ENCODE results near the gene VASH1.
A peak's percentile ranks its signal among the peaks of the same experiment; 100 is the strongest.

VASH1 gene

DNA sequence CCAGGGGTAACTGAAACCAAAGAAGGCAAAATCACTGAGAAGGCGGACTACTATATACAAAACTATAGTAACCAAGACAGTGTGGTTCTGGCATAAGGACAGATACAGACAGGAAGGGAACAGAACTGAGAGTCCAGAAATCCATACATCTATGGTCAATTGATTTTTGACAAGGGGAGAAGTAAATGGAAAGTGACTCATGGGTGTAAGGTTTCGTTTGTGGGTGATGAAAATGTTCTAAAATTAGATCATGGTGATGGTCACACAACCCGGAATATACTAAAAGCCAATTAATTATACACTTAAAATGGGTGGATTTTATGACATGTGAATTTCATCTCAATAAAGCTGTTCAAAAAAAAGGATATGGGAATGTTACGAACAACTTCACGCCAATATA, 32.7 kb downstream of the VASH1 start:
- Histone ChIP-seq H3K36me3 (ENCODE audit: control insufficient read depth, insufficient read depth, low read length) (no peaks in the 10 kb centered on the region), H3K4me3 (ENCODE audit: low read length) (no peak overlapping the region), H3K9ac (ENCODE audit: low read length) (no peak overlapping the region)

DNA sequence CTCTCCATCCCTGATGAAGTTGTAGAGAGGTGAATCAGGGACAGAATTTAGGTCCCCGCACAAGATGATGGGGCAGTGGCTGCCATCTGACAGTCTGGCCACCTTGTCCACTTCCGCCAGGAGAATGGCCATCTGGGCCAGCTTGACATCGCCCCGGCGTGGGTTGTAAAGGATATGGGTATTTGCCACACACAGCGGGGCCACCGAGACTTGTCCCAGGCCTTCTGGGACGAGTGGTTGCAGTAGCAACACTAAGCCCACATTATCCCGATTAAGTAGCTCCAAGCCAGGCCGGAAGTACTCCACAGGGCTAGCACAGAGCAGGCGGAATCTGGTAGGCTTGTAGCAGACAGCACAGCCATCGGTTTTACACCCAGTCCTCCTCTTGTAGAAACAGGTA, 45.2 kb downstream of the VASH1 start:
- Histone ChIP-seq H3K4ac (ENCODE audit: low read depth, low read length) (no peak overlapping the region), H3K4me1 (ENCODE audit: control insufficient read depth, low read depth, low read length) (no peaks in the 10 kb centered on the region), H3K79me1 (ENCODE audit: low read length) (peaks cover 4% of the 10 kb centered on the region), H3K9ac (ENCODE audit: low read length) (no peak overlapping the region), H3K18ac (ENCODE audit: low read length) (no peak overlapping the region), H2BK15ac (replicated peaks; ENCODE audit: low read depth) (no peak overlapping the region), H4K5ac (ENCODE audit: low read length) (no peak overlapping the region), H3K79me2 (ENCODE audit: control insufficient read depth, insufficient read depth, low read length) (no peaks in the 10 kb centered on the region), H2BK120ac (ENCODE audit: low read depth, low read length) (no peak overlapping the region), H2AK5ac (ENCODE audit: low read length) (no peak overlapping the region), H3K36me3 (ENCODE audit: control insufficient read depth, insufficient read depth, low read length) (no peaks in the 10 kb centered on the region), H2BK5ac (ENCODE audit: low read length) (no peak overlapping the region), H3K27me3 (ENCODE audit: insufficient read depth, low read length, poor library complexity) (no peaks in the 10 kb centered on the region), H3K27ac (ENCODE audit: low read depth, low read length) (no peak overlapping the region), H3K56ac (ENCODE audit: low read length) (no peak overlapping the region), H3K4me2 (ENCODE audit: low read length) (no peak overlapping the region), H4K8ac (ENCODE audit: low read depth, low read length) (no peak overlapping the region), H3K4me3 (ENCODE audit: low read length) (no peak overlapping the region), H3K23ac (ENCODE audit: low read length) (no peak overlapping the region)
- WGBS (ENCODE audit: extremely low coverage, insufficient coverage, low lambda C conversion rate) = no CpG with 5 or more reads among the region's 12 CpGs
- no peak for DNase-seq

More for the DNA sequence above, 32.7 kb downstream of the VASH1 start:
- Histone ChIP-seq H3K79me2 (ENCODE audit: control insufficient read depth, insufficient read depth, low read length) (no peaks in the 10 kb centered on the region), H3K23ac (ENCODE audit: low read length) (no peak overlapping the region), H2BK5ac (ENCODE audit: low read length) (no peak overlapping the region), H3K4ac (ENCODE audit: low read depth, low read length) (no peak overlapping the region), H2BK15ac (replicated peaks; ENCODE audit: low read depth) (no peak overlapping the region), H2BK120ac (ENCODE audit: low read depth, low read length) (no peak overlapping the region), H3K79me1 (ENCODE audit: low read length) (no peaks in the 10 kb centered on the region), H3K27me3 (ENCODE audit: insufficient read depth, low read length, poor library complexity) (no peaks in the 10 kb centered on the region), H2AK5ac (ENCODE audit: low read length) (no peak overlapping the region), H3K27ac (ENCODE audit: low read depth, low read length) (no peak overlapping the region), H3K56ac (ENCODE audit: low read length) (no peak overlapping the region), H3K4me1 (ENCODE audit: control insufficient read depth, low read depth, low read length) (no peaks in the 10 kb centered on the region), H4K5ac (ENCODE audit: low read length) (no peak overlapping the region), H4K8ac (ENCODE audit: low read depth, low read length) (no peak overlapping the region), H3K4me2 (ENCODE audit: low read length) (no peak overlapping the region), H3K18ac (ENCODE audit: low read length) (no peak overlapping the region)
- no peak for DNase-seq
- WGBS (ENCODE audit: extremely low coverage, insufficient coverage, low lambda C conversion rate) = no CpG with 5 or more reads among the region's 5 CpGs

DNA sequence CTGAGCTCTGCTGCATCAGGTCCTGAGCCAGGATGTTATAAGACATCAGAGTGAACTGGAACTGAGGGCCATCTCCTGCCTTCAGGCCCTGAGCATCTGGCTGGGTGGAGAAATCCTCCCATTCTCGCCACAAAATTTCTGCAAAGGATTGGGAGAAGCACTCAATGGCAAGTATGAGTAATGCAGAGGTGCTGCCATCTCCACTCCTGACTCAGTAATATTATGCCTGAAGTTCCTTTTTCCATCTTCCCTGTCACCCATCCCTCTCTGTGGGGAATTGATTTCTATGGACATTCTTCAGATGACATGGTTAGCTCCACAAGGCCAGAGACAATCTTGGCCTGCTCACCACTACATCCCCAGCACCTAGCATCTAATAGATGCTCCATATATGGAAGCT, 46.7 kb downstream of the VASH1 start:
- no peak overlapping the region for H3K18ac ChIP-seq (ENCODE audit: low read length)
- H2AK5ac ChIP-seq (ENCODE audit: low read length) = no peak overlapping the region
- no peak overlapping the region for H3K9ac ChIP-seq (ENCODE audit: low read length)
- H3K27me3 ChIP-seq (ENCODE audit: insufficient read depth, low read length, poor library complexity) = no peaks in the 10 kb centered on the region
- H3K27ac ChIP-seq (ENCODE audit: low read depth, low read length) = no peak overlapping the region
- H3K56ac ChIP-seq (ENCODE audit: low read length) = no peak overlapping the region
- H3K4ac ChIP-seq (ENCODE audit: low read depth, low read length) = no peak overlapping the region
- DNase-seq = no peak
- no peak overlapping the region for H2BK5ac ChIP-seq (ENCODE audit: low read length)
- no peak overlapping the region for H3K4me2 ChIP-seq (ENCODE audit: low read length)
- H2BK15ac ChIP-seq (replicated peaks; ENCODE audit: low read depth) = no peak overlapping the region
- peaks cover 2% of the 10 kb centered on the region for H3K79me2 ChIP-seq (ENCODE audit: control insufficient read depth, insufficient read depth, low read length)
- no peak overlapping the region for H3K4me3 ChIP-seq (ENCODE audit: low read length)
- H3K23ac ChIP-seq (ENCODE audit: low read length) = no peak overlapping the region
- H2BK120ac ChIP-seq (ENCODE audit: low read depth, low read length) = no peak overlapping the region
- no peak overlapping the region for H4K5ac ChIP-seq (ENCODE audit: low read length)
- H3K79me1 ChIP-seq (ENCODE audit: low read length) = peaks cover 4% of the 10 kb centered on the region
- no CpG with 5 or more reads among the region's 1 CpG for WGBS (ENCODE audit: extremely low coverage, insufficient coverage, low lambda C conversion rate)
- H3K4me1 ChIP-seq (ENCODE audit: control insufficient read depth, low read depth, low read length) = peaks cover under 1% of the 10 kb centered on the region
- no peak overlapping the region for H4K8ac ChIP-seq (ENCODE audit: low read depth, low read length)
- no peaks in the 10 kb centered on the region for H3K36me3 ChIP-seq (ENCODE audit: control insufficient read depth, insufficient read depth, low read length)

DNA sequence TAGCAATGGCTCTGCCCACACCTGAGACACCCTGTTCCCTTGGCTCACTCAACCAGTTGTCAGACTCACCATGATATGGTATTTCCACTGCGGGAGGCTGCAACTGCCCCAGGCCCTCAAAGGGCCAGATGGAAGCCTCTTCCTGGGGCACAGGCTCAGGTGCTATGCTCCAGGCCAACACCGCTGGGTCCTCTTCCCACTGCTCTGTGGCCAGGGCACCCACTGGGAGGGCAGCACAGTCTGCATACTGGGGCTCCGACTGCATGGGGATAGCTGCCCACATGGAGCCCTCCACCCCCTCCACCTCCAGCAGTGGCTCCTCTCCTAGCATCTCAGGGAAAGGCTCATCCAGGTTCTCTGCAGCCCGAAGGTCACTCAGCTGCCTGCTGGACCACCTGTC, 47.7 kb downstream of the VASH1 start:
- Histone ChIP-seq H3K4me1 (ENCODE audit: control insufficient read depth, low read depth, low read length) (peaks cover 3% of the 10 kb centered on the region), H3K36me3 (ENCODE audit: control insufficient read depth, insufficient read depth, low read length) (no peaks in the 10 kb centered on the region), H2BK15ac (replicated peaks; ENCODE audit: low read depth) (no peak overlapping the region), H2AK5ac (ENCODE audit: low read length) (no peak overlapping the region), H3K4ac (ENCODE audit: low read depth, low read length) (no peak overlapping the region), H3K79me1 (ENCODE audit: low read length) (peaks cover 4% of the 10 kb centered on the region), H3K27ac (ENCODE audit: low read depth, low read length) (no peak overlapping the region), H4K5ac (ENCODE audit: low read length) (no peak overlapping the region), H2BK120ac (ENCODE audit: low read depth, low read length) (no peak overlapping the region), H3K18ac (ENCODE audit: low read length) (no peak overlapping the region), H3K23ac (ENCODE audit: low read length) (no peak overlapping the region), H3K4me2 (ENCODE audit: low read length) (no peak overlapping the region), H2BK5ac (ENCODE audit: low read length) (no peak overlapping the region), H3K4me3 (ENCODE audit: low read length) (no peak overlapping the region), H3K79me2 (ENCODE audit: control insufficient read depth, insufficient read depth, low read length) (peaks cover 2% of the 10 kb centered on the region), H3K9ac (ENCODE audit: low read length) (no peak overlapping the region), H3K27me3 (ENCODE audit: insufficient read depth, low read length, poor library complexity) (no peaks in the 10 kb centered on the region), H4K8ac (ENCODE audit: low read depth, low read length) (no peak overlapping the region), H3K56ac (ENCODE audit: low read length) (no peak overlapping the region)
- no CpG with 5 or more reads among the region's 4 CpGs for WGBS (ENCODE audit: extremely low coverage, insufficient coverage, low lambda C conversion rate)
- DNase-seq = no peak

DNA sequence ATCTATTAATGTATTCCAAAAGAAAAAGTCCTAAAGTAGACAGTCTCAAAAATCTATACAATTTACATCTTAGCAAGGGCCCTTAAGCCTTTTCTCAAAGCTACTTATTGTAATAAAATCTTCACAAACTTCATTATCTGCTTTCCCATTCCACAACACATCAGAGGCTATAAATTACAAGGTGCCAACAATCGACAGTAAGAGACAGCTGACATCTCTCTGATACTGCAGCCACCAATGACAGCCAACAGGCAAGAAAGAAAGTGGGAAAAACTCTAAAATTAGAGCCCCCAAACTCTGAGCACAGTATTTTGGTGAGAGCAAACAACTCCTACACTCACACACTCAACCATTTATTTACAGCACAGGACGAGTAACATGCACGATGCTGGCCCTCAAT, 49.3 kb downstream of the VASH1 start:
- Histone ChIP-seq H3K27me3 (ENCODE audit: insufficient read depth, low read length, poor library complexity) (no peaks in the 10 kb centered on the region), H4K8ac (ENCODE audit: low read depth, low read length) (no peak overlapping the region), H4K5ac (ENCODE audit: low read length) (no peak overlapping the region), H3K4me1 (ENCODE audit: control insufficient read depth, low read depth, low read length) (peaks cover 3% of the 10 kb centered on the region), H3K56ac (ENCODE audit: low read length) (no peak overlapping the region), H3K4me3 (ENCODE audit: low read length) (no peak overlapping the region), H2BK15ac (replicated peaks; ENCODE audit: low read depth) (no peak overlapping the region), H2AK5ac (ENCODE audit: low read length) (no peak overlapping the region), H3K27ac (ENCODE audit: low read depth, low read length) (no peak overlapping the region), H2BK120ac (ENCODE audit: low read depth, low read length) (no peak overlapping the region), H3K79me2 (ENCODE audit: control insufficient read depth, insufficient read depth, low read length) (peaks cover 2% of the 10 kb centered on the region), H3K9ac (ENCODE audit: low read length) (no peak overlapping the region), H3K4me2 (ENCODE audit: low read length) (no peak overlapping the region), H3K79me1 (ENCODE audit: low read length) (peaks cover 4% of the 10 kb centered on the region), H3K36me3 (ENCODE audit: control insufficient read depth, insufficient read depth, low read length) (no peaks in the 10 kb centered on the region), H3K4ac (ENCODE audit: low read depth, low read length) (no peak overlapping the region), H2BK5ac (ENCODE audit: low read length) (no peak overlapping the region), H3K23ac (ENCODE audit: low read length) (no peak overlapping the region), H3K18ac (ENCODE audit: low read length) (no peak overlapping the region)
- WGBS (ENCODE audit: extremely low coverage, insufficient coverage, low lambda C conversion rate) = no CpG with 5 or more reads among the region's 3 CpGs
- DNase-seq = no peak

DNA sequence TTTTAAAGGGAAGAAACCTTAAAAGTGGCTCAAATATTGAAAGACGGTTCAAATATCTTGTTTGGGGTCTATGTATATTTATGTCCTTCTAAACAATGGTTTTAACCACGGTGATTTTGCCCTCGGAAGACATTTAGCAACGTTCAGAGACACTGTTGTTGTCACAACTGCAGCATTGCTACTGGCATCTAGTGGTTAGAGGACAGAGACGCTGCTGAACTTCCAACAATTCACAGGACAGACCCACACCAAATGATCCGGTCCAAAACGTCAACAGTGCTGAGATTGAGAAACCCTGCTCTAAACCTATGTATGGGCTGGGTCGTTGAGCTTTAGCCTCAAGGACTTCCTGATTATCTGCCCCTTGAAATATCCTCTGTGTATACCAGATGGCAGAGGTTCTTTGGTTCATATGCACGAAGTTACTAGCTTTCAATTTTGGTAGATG, 49.7 kb downstream of the VASH1 start:
- Histone ChIP-seq H2AK5ac (ENCODE audit: low read length) (no peak overlapping the region), H3K4me2 (ENCODE audit: low read length) (no peak overlapping the region), H3K18ac (ENCODE audit: low read length) (no peak overlapping the region), H3K23ac (ENCODE audit: low read length) (no peak overlapping the region), H4K8ac (ENCODE audit: low read depth, low read length) (no peak overlapping the region), H2BK120ac (ENCODE audit: low read depth, low read length) (no peak overlapping the region), H3K4me1 (ENCODE audit: control insufficient read depth, low read depth, low read length) (peaks cover 3% of the 10 kb centered on the region), H3K27me3 (ENCODE audit: insufficient read depth, low read length, poor library complexity) (no peaks in the 10 kb centered on the region), H2BK15ac (replicated peaks; ENCODE audit: low read depth) (no peak overlapping the region), H3K36me3 (ENCODE audit: control insufficient read depth, insufficient read depth, low read length) (no peaks in the 10 kb centered on the region), H3K4me3 (ENCODE audit: low read length) (no peak overlapping the region), H3K4ac (ENCODE audit: low read depth, low read length) (no peak overlapping the region), H3K79me1 (ENCODE audit: low read length) (peaks cover 4% of the 10 kb centered on the region), H3K56ac (ENCODE audit: low read length) (no peak overlapping the region), H2BK5ac (ENCODE audit: low read length) (no peak overlapping the region), H4K5ac (ENCODE audit: low read length) (no peak overlapping the region), H3K79me2 (ENCODE audit: control insufficient read depth, insufficient read depth, low read length) (peaks cover 2% of the 10 kb centered on the region), H3K27ac (ENCODE audit: low read depth, low read length) (no peak overlapping the region), H3K9ac (ENCODE audit: low read length) (peak overlapping the region; percentile 6)
- WGBS (ENCODE audit: extremely low coverage, insufficient coverage, low lambda C conversion rate) = no CpG with 5 or more reads among the region's 9 CpGs
- DNase-seq = peak; percentile 68
